ENCODE measurements around the gene ST8SIA3. TPM values are rescaled to one million over a fixed set of nuclear protein-coding genes. Genes with fewer than 3 reads are reported as not detected.

The ST8SIA3 gene
- total and polyA plus RNA-seq, 9 of the 15 experiments (the other 6 are each of a cell fraction or from before 2014, with no cell fraction given), result not detected

GRCh38 chr18:57389271-57389670 is 36.9 kb downstream of the ST8SIA3 start:
- in situ Hi-C loops (cut with MboI), result no loop called here
- intact Hi-C loops (cut with micrococcal nuclease), result no loop called here
- no peak overlapping the region for H3K9ac ChIP-seq (ENCODE audit: insufficient read depth in 1 of 2, low read depth in 2 of 2, low read length in 2 of 2)
- no peak overlapping the region for H3K4me3 ChIP-seq
- no peak for ATAC-seq
- no peaks in the 10 kb centered on the region for H3K36me3 ChIP-seq (ENCODE audit: control insufficient read depth, insufficient read depth, low read length)
- TF ChIP-seq SMARCA5 (IDR thresholded peaks at IDR 0.05), result no peak
- no peak for TF ChIP-seq FOXJ3 (CRISPR knock-in tag; IDR thresholded peaks at IDR 0.05)
- TF ChIP-seq PHF21A (IDR thresholded peaks at IDR 0.05; ENCODE audit: borderline replicate concordance, low read depth), result no peak
- no peak for TF ChIP-seq GATAD2B (IDR thresholded peaks at IDR 0.05; ENCODE audit: borderline replicate concordance)
- no peak for TF ChIP-seq SNAPC5 (CRISPR knock-in tag; IDR thresholded peaks at IDR 0.05)
- no peak for TF ChIP-seq DDX20 (tag; IDR thresholded peaks at IDR 0.05; ENCODE audit: low read depth)
- TF ChIP-seq ZNF551 (CRISPR knock-in tag; IDR thresholded peaks at IDR 0.05), result no peak
- no peak for TF ChIP-seq SRF (CRISPR knock-in tag; IDR thresholded peaks at IDR 0.05)
- no peak for TF ChIP-seq ZNF592 (IDR thresholded peaks at IDR 0.05)
- TF ChIP-seq C11orf30 (IDR thresholded peaks at IDR 0.05; ENCODE audit: low read depth), result no peak
- H3K9me3 ChIP-seq (replicated peaks; ENCODE audit: control insufficient read depth, insufficient read depth, low read depth, low read length), result no peaks in the 10 kb centered on the region
- H3K4me1 ChIP-seq (replicated peaks in 1 of 2; ENCODE audit: control insufficient read depth in 2 of 2, insufficient read depth in 2 of 2, low read length in 2 of 2), result no peaks in the 10 kb centered on the region
- H3K79me2 ChIP-seq (ENCODE audit: control insufficient read depth, insufficient read depth, low read length), result no peaks in the 10 kb centered on the region
- no peak for DNase-seq (ENCODE audit: extremely low read depth in 1 of 4, low spot score in 3 of 4)
- H4K20me1 ChIP-seq (replicated peaks; ENCODE audit: control insufficient read depth, insufficient read depth, low read length), result no peaks in the 10 kb centered on the region
- no CpG with 5 or more reads among the region's 2 CpGs for WGBS (ENCODE audit: insufficient coverage, low coverage, missing lambda C conversion rate)
- H2AFZ ChIP-seq (ENCODE audit: low read depth, low read length), result no peak overlapping the region
- ChIA-PET CTCF (ENCODE audit: low intra/inter-chr PET ratio) (no interaction called here), POLR2A (no interaction called here)
- H3K9me1 ChIP-seq (ENCODE audit: control insufficient read depth, insufficient read depth, low read length), result no peaks in the 10 kb centered on the region
- no peak overlapping the region for H3K4me2 ChIP-seq (ENCODE audit: insufficient read depth, low read length)
- no peak for FAIRE-seq
- no peaks in the 10 kb centered on the region for H3K27me3 ChIP-seq (ENCODE audit: control insufficient read depth in 2 of 2, insufficient read depth in 2 of 2, low read length in 2 of 2)
- BruUV-seq (replicated peaks), result no TSS peak
- H3K27ac ChIP-seq (ENCODE audit: extremely low read depth, low read depth, low read length), result no peak overlapping the region

All from K562 (cell line).